Esophagus (tissue), 2 donors: Measurements from ENCODE around the gene TAF6. TPM values are rescaled to one million over a fixed set of nuclear protein-coding genes. Genes with fewer than 3 reads are reported as not detected.

ENCODE experiments used
- H3K27ac ChIP-seq, 2 donors: one replicate each; pipeline ENCODE4 v1.5.1; 2013; ENCODE audit warnings: low read depth in 2 of 2, mild to moderate bottlenecking in 2 of 2, inconsistent platforms in 1 of 2, low read length in 1 of 2, moderate library complexity in 1 of 2
- H3K27me3 ChIP-seq, 2 donors: one replicate each; pipeline ENCODE4 v1.6.1; 2013; ENCODE audit warnings: low read length in 2 of 2, control low read depth in 1 of 2, mild to moderate bottlenecking in 1 of 2; ENCODE audit not compliant: insufficient read depth in 2 of 2, control insufficient read depth in 1 of 2
- H3K36me3 ChIP-seq, 2 donors: one replicate each; pipeline ENCODE4 v1.6.1; 2013; ENCODE audit warnings: low read length in 1 of 2; ENCODE audit not compliant: control insufficient read depth in 2 of 2, insufficient read depth in 2 of 2
- H3K4me1 ChIP-seq, 2 donors: one replicate each; pipeline ENCODE4 v1.6.1; 2013; ENCODE audit warnings: low read length in 1 of 2; ENCODE audit not compliant: control insufficient read depth in 2 of 2, insufficient read depth in 2 of 2
- H3K4me3 ChIP-seq, 2 donors: one replicate each; pipeline ENCODE4 v1.5.1; 2013; ENCODE audit warnings: low read length in 2 of 2, mild to moderate bottlenecking in 2 of 2, low read depth in 1 of 2, moderate library complexity in 1 of 2
- H3K9me3 ChIP-seq, 2 donors: one replicate each; pipeline ENCODE4 v1.6.1; 2013; ENCODE audit warnings: mild to moderate bottlenecking in 2 of 2, low read depth in 1 of 2, low read length in 1 of 2, moderate library complexity in 1 of 2; ENCODE audit not compliant: control insufficient read depth in 2 of 2, insufficient read depth in 1 of 2
- WGBS, 2 donors: extraction: QIAGEN DNeasy Blood & Tissue Kit; methylation state at CpG; one replicate each; pipeline ENCODE4 v1.1.7; 2013; 5-methylcytosine and 5-hydroxymethylcytosine counted together
- polyA plus RNA-seq, 2 donors: library from polyadenylated mRNA; stranded (reverse); fragments of 200-250 nt; gene quantifications; one replicate each; pipeline ENCODE4 v1.2.3, GENCODE V29; 2013
- donor health status: healthy with polysubstance abuse.
- donor health status: Bipolar disorder and iron deficiency.

Gene TAF6
- polyA plus RNA-seq, 2 donors: 23.3 to 29.6 TPM

DNA sequence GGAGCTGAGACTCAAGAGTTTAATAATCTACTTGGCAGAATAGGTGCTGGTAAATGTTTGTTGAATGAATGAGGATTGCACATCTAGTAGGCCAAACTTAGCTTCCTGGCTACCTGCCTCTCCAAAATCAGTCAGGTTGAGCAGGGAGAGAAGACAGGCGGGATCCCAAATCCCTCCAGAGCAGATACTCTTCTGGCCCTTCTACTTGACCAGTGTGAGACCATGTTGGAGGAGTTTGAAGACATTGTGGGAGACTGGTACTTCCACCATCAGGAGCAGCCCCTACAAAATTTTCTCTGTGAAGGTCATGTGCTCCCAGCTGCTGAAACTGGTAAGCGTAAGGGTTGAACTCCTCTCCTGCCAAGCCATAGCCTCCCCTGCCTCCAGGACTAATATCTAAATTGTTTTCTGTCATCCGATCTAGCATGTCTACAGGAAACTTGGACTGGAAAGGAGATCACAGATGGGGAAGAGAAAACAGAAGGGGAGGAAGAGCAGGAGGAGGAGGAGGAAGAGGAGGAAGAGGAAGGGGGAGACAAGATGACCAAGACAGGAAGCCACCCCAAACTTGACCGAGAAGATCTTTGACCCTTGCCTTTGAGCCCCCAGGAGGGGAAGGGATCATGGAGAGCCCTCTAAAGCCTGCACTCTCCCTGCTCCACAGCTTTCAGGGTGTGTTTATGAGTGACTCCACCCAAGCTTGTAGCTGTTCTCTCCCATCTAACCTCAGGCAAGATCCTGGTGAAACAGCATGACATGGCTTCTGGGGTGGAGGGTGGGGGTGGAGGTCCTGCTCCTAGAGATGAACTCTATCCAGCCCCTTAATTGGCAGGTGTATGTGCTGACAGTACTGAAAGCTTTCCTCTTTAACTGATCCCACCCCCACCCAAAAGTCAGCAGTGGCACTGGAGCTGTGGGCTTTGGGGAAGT is 5.4 kb upstream of the TAF6 start:
- WGBS, 2 donors: 71 to 76% methylated on average over 4 of the region's 4 CpGs
- Histone ChIP-seq H3K27me3 (no peaks in the 10 kb centered on the region), H3K4me1 (peaks cover 4 to 5% of the 10 kb centered on the region in 2 donors), H3K4me3 (no peak overlapping the region), H3K36me3 (no peaks in the 10 kb centered on the region), H3K27ac (peak overlapping the region; percentile 11 to 87), H3K9me3 (no peaks in the 10 kb centered on the region)

DNA sequence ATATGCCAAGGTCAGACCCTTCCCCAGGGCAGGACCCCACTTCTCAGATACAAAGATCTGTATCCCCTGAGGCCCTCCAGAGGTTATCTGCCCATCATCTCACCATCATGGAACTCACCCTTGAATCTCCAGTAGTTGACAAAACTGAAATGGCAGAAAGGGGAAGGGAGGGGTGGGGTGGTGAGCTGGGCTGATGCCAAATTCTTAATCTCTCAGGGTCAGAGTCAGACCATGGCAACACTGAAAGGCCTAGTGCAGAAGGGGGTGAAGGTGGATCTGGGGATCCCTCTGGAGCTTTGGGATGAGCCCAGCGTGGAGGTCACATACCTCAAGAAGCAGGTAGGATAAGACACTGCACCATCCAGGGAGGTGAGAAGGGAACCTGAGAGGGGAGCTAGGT is 3.4 kb upstream of the TAF6 start:
- WGBS, 2 donors: 95 to 100% methylated on average over 1 of the region's 1 CpG

DNA sequence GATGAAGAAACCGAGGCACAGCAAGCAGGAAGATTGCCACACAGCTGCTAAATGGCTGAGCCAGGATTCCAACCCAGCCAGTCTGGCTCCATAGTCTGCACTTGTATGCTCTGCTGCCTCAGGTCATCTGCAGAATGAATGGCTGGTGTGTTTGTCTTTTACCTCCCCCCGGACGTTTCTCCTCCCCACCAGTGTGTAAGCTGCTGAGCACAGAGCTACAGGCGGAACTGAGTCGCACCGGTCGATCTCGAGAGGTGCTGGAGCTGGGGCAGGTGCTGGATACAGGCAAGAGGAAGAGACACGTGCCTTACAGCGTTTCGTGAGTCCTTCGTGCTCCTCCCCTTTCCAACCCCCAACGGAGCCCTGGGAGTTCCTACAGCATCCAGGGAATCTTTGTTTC is 2.9 kb upstream of the TAF6 start:
- H3K4me3 ChIP-seq: no peak overlapping the region
- H3K9me3 ChIP-seq: no peaks in the 10 kb centered on the region
- no peaks in the 10 kb centered on the region for H3K36me3 ChIP-seq
- peak overlapping the region in 1 of 2 donors; percentile 14 for H3K27ac ChIP-seq
- WGBS, 2 donors: 51 to 58% methylated on average over 13 of the region's 13 CpGs
- peaks cover 0 to 2% of the 10 kb centered on the region in 2 donors for H3K4me1 ChIP-seq
- H3K27me3 ChIP-seq: no peaks in the 10 kb centered on the region

More for the DNA sequence above, 3.4 kb upstream of the TAF6 start:
- peak overlapping the region in 1 of 2 donors; percentile 14 for H3K27ac ChIP-seq
- H3K36me3 ChIP-seq: no peaks in the 10 kb centered on the region
- H3K27me3 ChIP-seq: no peaks in the 10 kb centered on the region
- H3K4me1 ChIP-seq: peaks cover 0 to 5% of the 10 kb centered on the region in 2 donors
- no peak overlapping the region for H3K4me3 ChIP-seq
- H3K9me3 ChIP-seq: no peaks in the 10 kb centered on the region

DNA sequence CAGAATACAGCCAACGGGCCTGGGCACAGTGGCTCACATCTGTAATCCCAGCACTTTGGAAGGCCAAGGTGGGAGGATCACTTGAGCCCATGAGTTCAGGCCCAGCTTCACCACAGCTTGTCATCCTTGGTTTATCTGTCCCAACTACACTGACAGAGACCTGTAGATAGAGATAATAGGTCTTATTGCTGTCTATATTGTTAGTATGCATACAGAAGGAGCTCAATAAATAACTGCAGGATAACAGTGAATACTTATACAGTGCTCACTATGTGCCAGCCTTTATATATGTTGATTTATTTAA is 1.5 kb upstream of the TAF6 start:
- Histone ChIP-seq H3K4me1 (peaks cover 0 to 2% of the 10 kb centered on the region in 2 donors), H3K27ac (peak overlapping the region in 1 of 2 donors; percentile 91), H3K4me3 (no peak overlapping the region), H3K9me3 (no peaks in the 10 kb centered on the region), H3K27me3 (no peaks in the 10 kb centered on the region), H3K36me3 (no peaks in the 10 kb centered on the region)
- 10 to 26% methylated on average over 1 of the region's 1 CpG for WGBS, 2 donors

DNA sequence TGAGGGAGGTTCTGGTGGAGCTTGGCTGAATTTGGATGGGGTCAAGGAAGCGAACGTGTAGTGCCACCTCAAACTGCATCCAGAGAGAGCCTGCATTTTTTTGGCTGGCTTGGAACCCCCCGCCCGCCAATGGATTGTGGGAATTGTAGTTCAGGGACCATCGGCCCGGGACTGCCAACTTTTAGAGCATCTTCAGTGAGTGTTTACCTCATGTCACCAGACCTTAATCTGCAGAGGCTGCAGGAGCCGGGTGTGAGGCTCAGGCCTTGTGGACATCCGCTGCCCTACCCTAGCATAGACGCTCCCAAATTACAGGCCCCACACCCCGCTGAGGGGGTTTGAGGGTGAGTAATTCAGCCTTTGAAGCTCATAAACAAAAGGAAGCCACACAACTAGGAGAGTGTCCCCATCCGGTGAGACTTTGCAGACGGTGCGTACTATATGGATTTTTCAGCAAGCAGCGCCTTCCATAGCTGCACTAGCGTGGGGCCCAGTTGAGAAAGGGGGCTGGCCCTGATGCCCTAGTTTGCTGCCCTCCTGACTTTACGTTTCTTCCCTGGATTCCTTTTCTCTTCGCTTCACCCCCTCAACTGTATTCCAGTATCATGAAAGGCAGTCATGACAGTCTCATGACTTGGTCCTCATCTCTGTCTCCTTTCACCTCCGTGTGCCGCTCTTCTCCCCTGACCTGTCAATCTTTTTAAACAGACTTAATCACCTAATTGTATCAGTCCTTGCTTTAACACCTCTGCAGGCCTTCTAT is 993 bp upstream of the TAF6 start:
- peak overlapping the region; percentile 88 to 91 for H3K27ac ChIP-seq
- WGBS, 2 donors: 17 to 20% methylated on average over 19 of the region's 19 CpGs

DNA sequence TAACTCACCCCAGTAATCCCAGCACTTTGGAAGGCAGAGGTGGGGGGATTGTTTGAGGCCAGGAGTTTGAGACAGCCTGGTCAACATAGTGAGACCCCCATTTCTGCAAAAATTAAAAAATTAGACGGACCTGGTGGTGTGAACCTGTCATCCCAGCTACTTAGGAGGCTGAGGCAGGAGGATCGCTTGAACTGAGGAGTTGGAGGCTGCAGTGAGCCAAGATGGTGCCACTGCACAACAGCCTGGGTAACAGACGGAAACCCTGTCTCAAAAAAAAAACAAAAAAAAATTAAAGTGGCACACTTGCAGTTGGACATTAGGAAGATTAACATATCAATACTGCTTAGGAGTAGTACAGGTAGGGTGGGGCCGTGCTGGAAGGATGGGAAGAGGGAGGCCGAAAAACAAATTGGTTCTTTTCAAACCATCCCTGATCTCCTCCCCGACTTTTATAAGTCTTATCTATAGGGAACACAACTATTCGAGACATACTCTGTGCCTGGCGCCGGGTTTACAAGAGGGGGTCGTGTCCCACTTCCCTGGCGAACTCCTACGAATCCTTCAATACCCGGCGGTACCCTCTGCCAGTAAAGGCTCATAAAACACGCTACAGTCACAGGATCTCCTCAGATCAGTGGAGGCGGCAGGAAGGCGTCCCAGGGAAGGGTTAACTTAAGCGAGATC is 628 bp downstream of the TAF6 start:
- H3K36me3 ChIP-seq: peaks cover 0 to 6% of the 10 kb centered on the region in 2 donors
- no peaks in the 10 kb centered on the region for H3K27me3 ChIP-seq
- H3K4me3 ChIP-seq: peak overlapping the region; percentile 86 to 89
- peak overlapping the region; percentile 88 to 91 for H3K27ac ChIP-seq
- no peaks in the 10 kb centered on the region for H3K9me3 ChIP-seq
- 19 to 20% methylated on average over 18 of the region's 18 CpGs for WGBS, 2 donors
- H3K4me1 ChIP-seq: no peaks in the 10 kb centered on the region

More for the DNA sequence above, 993 bp upstream of the TAF6 start:
- Histone ChIP-seq H3K4me3 (peak overlapping the region; percentile 69 to 89), H3K27me3 (no peaks in the 10 kb centered on the region), H3K4me1 (no peaks in the 10 kb centered on the region), H3K9me3 (no peaks in the 10 kb centered on the region), H3K36me3 (no peaks in the 10 kb centered on the region)

DNA sequence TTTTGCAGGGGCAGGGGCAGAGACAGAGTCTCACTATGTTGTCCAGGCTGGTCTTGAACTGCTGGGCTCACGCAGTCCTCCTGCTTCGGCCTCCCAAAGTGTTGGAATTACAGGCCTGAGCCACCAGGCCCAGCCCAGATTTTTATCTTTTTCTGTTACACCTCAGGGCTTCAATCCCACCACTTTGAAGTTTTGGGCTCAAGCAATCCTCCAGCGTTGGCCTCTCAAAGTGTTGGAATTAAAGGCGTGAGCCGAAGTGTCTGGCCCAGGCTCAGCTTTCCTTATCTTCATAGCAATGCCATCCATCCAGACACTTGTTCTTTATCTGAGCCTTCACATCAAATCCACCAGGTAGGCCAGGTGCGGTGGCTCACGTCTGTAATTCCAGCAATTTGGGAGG is 4.1 kb downstream of the TAF6 start:
- Histone ChIP-seq H3K9me3 (no peaks in the 10 kb centered on the region), H3K27ac (no peak overlapping the region), H3K27me3 (no peaks in the 10 kb centered on the region), H3K4me1 (no peaks in the 10 kb centered on the region), H3K36me3 (peaks cover 0 to 23% of the 10 kb centered on the region in 2 donors), H3K4me3 (no peak overlapping the region)
- WGBS, 2 donors: 92% methylated on average over 7 of the region's 7 CpGs

DNA sequence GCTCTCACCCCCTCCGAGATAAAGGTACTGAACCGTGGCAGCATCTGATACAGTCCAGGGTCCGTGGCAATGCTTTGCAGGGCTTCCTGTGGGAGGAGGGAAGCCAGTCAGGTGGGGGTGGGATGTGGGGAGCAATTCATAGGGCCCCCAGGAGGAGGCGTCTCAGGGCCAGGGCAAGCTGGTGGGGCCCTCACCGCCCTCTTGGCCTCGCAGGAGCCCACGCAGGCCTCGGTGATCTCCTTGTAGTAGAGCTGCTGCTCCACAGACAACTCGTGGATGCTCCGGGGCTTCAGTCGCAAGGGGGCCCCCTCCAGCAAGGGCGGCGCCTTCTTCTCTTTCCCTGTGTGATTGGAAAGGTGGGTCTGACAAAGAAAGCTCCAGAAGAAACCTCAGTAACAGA is 7.2 kb downstream of the TAF6 start:
- H3K27ac ChIP-seq: no peak overlapping the region
- H3K9me3 ChIP-seq: no peaks in the 10 kb centered on the region
- no peak overlapping the region for H3K4me3 ChIP-seq
- peaks cover 0 to 44% of the 10 kb centered on the region in 2 donors for H3K36me3 ChIP-seq
- 89 to 90% methylated on average over 13 of the region's 13 CpGs for WGBS, 2 donors
- no peaks in the 10 kb centered on the region for H3K4me1 ChIP-seq
- no peaks in the 10 kb centered on the region for H3K27me3 ChIP-seq

DNA sequence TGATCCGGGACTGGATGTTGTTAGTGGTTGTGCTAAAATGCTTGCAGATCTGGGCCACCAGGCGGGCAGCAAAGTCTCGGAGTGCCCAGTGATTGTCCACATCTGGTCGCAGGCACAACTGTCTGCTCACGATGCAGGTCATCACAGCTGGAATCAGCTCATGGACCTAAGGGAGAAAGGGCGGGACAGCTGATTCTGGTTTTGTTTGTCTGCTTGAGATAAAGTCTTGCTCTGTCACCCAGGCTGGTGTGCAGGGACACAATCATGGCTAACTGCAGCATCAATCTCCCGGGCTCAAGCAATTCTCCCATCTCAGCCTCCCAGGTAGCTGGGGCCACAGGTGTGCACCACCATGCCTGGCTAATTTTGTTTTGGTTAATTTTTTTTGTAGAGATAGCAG is 8.0 kb downstream of the TAF6 start:
- 95 to 96% methylated on average over 7 of the region's 7 CpGs for WGBS, 2 donors
- Histone ChIP-seq H3K27me3 (no peaks in the 10 kb centered on the region), H3K4me1 (no peaks in the 10 kb centered on the region), H3K4me3 (no peak overlapping the region), H3K27ac (no peak overlapping the region), H3K9me3 (no peaks in the 10 kb centered on the region), H3K36me3 (peaks cover 0 to 49% of the 10 kb centered on the region in 2 donors)
